OCI-LY7 (cell line): Measurements from ENCODE around the gene STK4. TPM values are rescaled to one million over a fixed set of nuclear protein-coding genes. Genes with fewer than 3 reads are reported as not detected.

ENCODE experiments used
- BruUV-seq: library from RNA; stranded (reverse); fragments of 400-500 nt; replicated peaks from 2 replicates; lab custom pipeline; 2021; lab: Mats Ljungman, UMichigan
- CTCF ChIA-PET: fragments of 300-600 bp; sonication (Branson Sonifier 250); formaldehyde crosslinking; loops from one replicate; lab custom pipeline; 2022; ENCODE audit warnings: antibody characterized with exemption; ENCODE audit not compliant: unreplicated experiment; lab: Charles Lee
- POLR2A ChIA-PET: fragments of 300-600 bp; sonication (Branson Sonifier 250); formaldehyde crosslinking; loops from one replicate; lab custom pipeline; 2022; ENCODE audit warnings: antibody characterized with exemption; lab: Charles Lee
- DNase-seq: peaks from one replicate; pipeline ENCODE4 v3.0.0-alpha.2; 2015; ENCODE audit warnings: low spot score
- H2AFZ ChIP-seq: fragments of 200-600 bp; sonication (generic), shearing (Covaris generic); 2 replicates; pipeline ENCODE4 v1.6.1; 2014; ENCODE audit warnings: mild to moderate bottlenecking, antibody characterized with exemption, low read length, moderate library complexity
- H3K27ac ChIP-seq: fragments of 200-600 bp; sonication (generic); 2 replicates; pipeline ENCODE4 v1.5.1; 2014; ENCODE audit warnings: mixed run types, low read depth, mild to moderate bottlenecking, moderate library complexity, low read length, inconsistent platforms; ENCODE audit not compliant: poor library complexity, severe bottlenecking
- H3K36me3 ChIP-seq: fragments of 200-600 bp; sonication (generic); 2 replicates; pipeline ENCODE4 v1.6.1; 2014; ENCODE audit warnings: mild to moderate bottlenecking, antibody characterized with exemption, low read length, moderate library complexity, mixed read lengths; ENCODE audit not compliant: insufficient read depth
- H3K4me1 ChIP-seq: fragments of 200-600 bp; sonication (generic); 2 replicates; pipeline ENCODE4 v1.5.1; 2014; ENCODE audit warnings: mild to moderate bottlenecking, low read length; ENCODE audit not compliant: insufficient read depth, poor library complexity, severe bottlenecking
- H3K4me2 ChIP-seq: fragments of 200-600 bp; sonication (generic); 2 replicates; pipeline ENCODE4 v1.6.1; 2014; ENCODE audit warnings: mild to moderate bottlenecking, low read length
- H3K4me3 ChIP-seq: fragments of 200-600 bp; sonication (generic); 2 replicates; pipeline ENCODE4 v1.5.1; 2014; ENCODE audit warnings: mild to moderate bottlenecking, low read depth, low read length; ENCODE audit not compliant: poor library complexity, severe bottlenecking
- H3K79me2 ChIP-seq: fragments of 200-600 bp; sonication (generic); 2 replicates; pipeline ENCODE4 v1.6.1; 2016; ENCODE audit warnings: low read depth, mild to moderate bottlenecking, low read length, moderate library complexity, mixed read lengths; ENCODE audit not compliant: insufficient read depth
- H3K9me2 ChIP-seq: fragments of 200-600 bp; sonication (generic); 2 replicates; pipeline ENCODE4 v1.6.1; 2016; ENCODE audit warnings: mild to moderate bottlenecking, low read length, mixed read lengths; ENCODE audit not compliant: insufficient read depth
- H3K9me3 ChIP-seq: fragments of 200-600 bp; sonication (generic); 2 replicates; pipeline ENCODE4 v1.6.1; 2014; ENCODE audit warnings: mild to moderate bottlenecking, mixed run types, low read length, mixed read lengths
- H4K20me1 ChIP-seq: fragments of 200-600 bp; sonication (generic); 2 replicates; pipeline ENCODE4 v1.6.1; 2014; ENCODE audit warnings: mild to moderate bottlenecking, antibody characterized with exemption, low read length, moderate library complexity, mixed read lengths; ENCODE audit not compliant: insufficient read depth
- CTCF ChIP-seq: fragments of 200-600 bp; sonication (generic); conservative IDR thresholded peaks from 2 replicates; pipeline ENCODE4 v1.5.1; 2014; ENCODE audit warnings: mild to moderate bottlenecking, antibody characterized with exemption, low read length, moderate library complexity, mixed read lengths
- EZH2phosphoT487 ChIP-seq: fragments of 200-600 bp; sonication (generic); IDR thresholded peaks from 2 replicates; pipeline ENCODE4 v1.6.1; 2018; ENCODE audit warnings: low read depth, borderline replicate concordance, mild to moderate bottlenecking, mixed run types, antibody characterized with exemption, low read length, moderate library complexity, mixed read lengths
- intact Hi-C: fragments of 100-400 bp; cut with micrococcal nuclease; formaldehyde crosslinking; loops from one replicate; pipeline ENCODE4 v1.10.0; 2022; ENCODE audit not compliant: unreplicated experiment
- total RNA-seq, 2 experiments: library from RNA; depleted of rRNA in 1 of 2; stranded (reverse); fragments of >200 nt in 1 of 2; shearing (Covaris generic) in 1 of 2; gene quantifications; 2 replicates each; pipeline ENCODE4 v1.2.3, GENCODE V29; 2014 to 2022

The STK4 gene
- total RNA-seq, 2 experiments from 2014 or later = 67.9 to 140 TPM

DNA sequence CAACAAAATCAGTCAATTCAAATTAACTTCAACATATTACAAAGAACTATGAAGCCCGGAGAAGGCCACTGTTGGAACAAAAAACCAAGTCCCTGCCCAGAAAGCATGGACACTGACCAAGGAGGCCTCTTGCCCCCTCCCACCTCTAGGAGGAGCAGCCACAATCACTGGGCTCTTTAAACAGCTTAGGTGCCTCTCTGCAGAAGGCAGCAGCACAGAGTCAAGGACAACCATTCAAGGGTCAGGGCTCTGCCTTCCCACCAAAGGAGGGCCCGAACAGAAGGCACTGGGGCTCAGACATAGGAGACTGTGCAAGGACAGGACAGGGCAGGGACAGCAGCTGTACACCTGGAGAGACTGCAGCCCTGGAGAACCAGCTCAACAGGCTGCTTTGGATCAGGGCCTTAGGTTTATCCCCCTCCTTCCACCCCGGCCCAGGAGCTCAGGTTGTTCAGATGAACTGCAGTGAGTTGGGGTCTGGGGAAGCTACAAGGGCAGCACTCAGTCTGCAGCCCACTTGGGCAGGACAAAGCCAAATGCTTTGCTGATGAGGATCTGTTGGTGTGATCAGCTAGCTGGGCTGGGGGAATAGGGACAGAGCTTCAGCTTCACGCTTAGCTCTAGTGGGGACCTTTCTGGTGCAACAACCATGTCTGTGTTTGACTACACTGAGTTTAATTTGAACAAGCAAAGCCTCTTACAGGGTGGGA lies 23.9 kb upstream of the STK4 start:
- CTCF ChIA-PET = interaction anchor here (1.2 kb wide), 1 partner anchor 11 kb away, joined by 3 read pairs; no protein-coding TSS in a partner anchor

GRCh38 chr20:44943828-44944227 lies 22.5 kb upstream of the STK4 start:
- Histone ChIP-seq H4K20me1 (no peaks in the 10 kb centered on the region), H3K9me2 (no peaks in the 10 kb centered on the region), H3K79me2 (no peaks in the 10 kb centered on the region), H3K36me3 (peaks cover 99% of the 10 kb centered on the region), H3K9me3 (no peaks in the 10 kb centered on the region), H3K27ac (no peak overlapping the region), H3K4me2 (no peak overlapping the region), H3K4me3 (no peak overlapping the region), H2AFZ (no peak overlapping the region), H3K4me1 (no peaks in the 10 kb centered on the region)
- BruUV-seq = no TSS peak
- intact Hi-C loops = no loop called here
- CTCF ChIA-PET = no interaction called here
- DNase-seq = no peak
- TF ChIP-seq CTCF (no peak), EZH2phosphoT487 (no peak)
- POLR2A ChIA-PET = no interaction called here

More for the DNA sequence above, 23.9 kb upstream of the STK4 start:
- H2AFZ ChIP-seq = no peak overlapping the region
- POLR2A ChIA-PET = interaction anchor here (0.6 to 1.0 kb wide), 3 partner anchors 9 to 24 kb away, joined by 3 read pairs; no protein-coding TSS in a partner anchor
- no peaks in the 10 kb centered on the region for H3K9me3 ChIP-seq
- intact Hi-C loops = no loop called here
- no peaks in the 10 kb centered on the region for H3K9me2 ChIP-seq
- H4K20me1 ChIP-seq = no peaks in the 10 kb centered on the region
- BruUV-seq = TSS peak; percentile 65
- no peak for TF ChIP-seq CTCF
- TF ChIP-seq EZH2phosphoT487 = no peak
- no peaks in the 10 kb centered on the region for H3K4me1 ChIP-seq
- no peak overlapping the region for H3K4me2 ChIP-seq
- H3K36me3 ChIP-seq = peaks cover 99% of the 10 kb centered on the region
- no peak overlapping the region for H3K4me3 ChIP-seq
- H3K27ac ChIP-seq = no peak overlapping the region
- no peak for DNase-seq
- H3K79me2 ChIP-seq = no peaks in the 10 kb centered on the region

DNA sequence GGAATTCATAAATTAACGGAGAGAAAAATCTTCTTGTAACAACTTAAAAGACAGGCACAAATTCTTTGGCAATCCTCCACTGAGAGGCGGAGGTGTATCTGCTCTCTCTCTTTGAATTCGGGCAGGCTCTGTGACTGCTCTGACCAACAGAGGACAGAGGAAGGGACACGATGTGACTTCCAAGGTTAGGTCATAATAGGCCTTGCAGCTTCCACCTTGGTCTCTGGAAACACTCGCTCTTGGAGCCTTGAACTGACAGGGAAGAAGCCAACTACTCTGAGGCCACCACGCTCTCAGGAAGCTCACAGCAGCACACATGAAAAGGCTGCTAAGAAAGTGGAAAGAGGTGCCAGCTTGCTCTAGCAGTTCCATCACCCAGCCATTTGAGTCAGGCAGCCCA lies 21.1 kb upstream of the STK4 start:
- Histone ChIP-seq H3K27ac (no peak overlapping the region), H3K36me3 (peaks cover 99% of the 10 kb centered on the region), H3K4me1 (no peaks in the 10 kb centered on the region), H2AFZ (no peak overlapping the region), H3K9me2 (no peaks in the 10 kb centered on the region), H3K4me3 (no peak overlapping the region), H3K79me2 (no peaks in the 10 kb centered on the region), H4K20me1 (no peaks in the 10 kb centered on the region), H3K4me2 (no peak overlapping the region), H3K9me3 (no peaks in the 10 kb centered on the region)
- no TSS peak for BruUV-seq
- DNase-seq = no peak
- intact Hi-C loops = no loop called here
- no peak for TF ChIP-seq CTCF
- no peak for TF ChIP-seq EZH2phosphoT487
- CTCF ChIA-PET = interaction anchor here (0.7 kb wide), 1 partner anchor 854 kb away, joined by 3 read pairs; no protein-coding TSS in a partner anchor
- POLR2A ChIA-PET = no interaction called here
